COR-L47 (cell line): Measurements from ENCODE around the gene CFAP46.
"Not testable (repeated sequence)": the region's sequence is repeated elsewhere in the genome, so short reads cannot be mapped to it uniquely, and the experiment has no call there.

Experiments used
- DNase-seq: peaks from one replicate; lab custom pipeline; 2025; lab: John Stamatoyannopoulos, UW

CFAP46 gene

GRCh38 chr10:132979491-132980425 is 37.4 kb upstream of the CFAP46 start:
- DNase-seq, result no peak

- no peak for DNase-seq
Measured at GRCh38 chr10:132978542-132978941, 36.2 kb upstream of the CFAP46 start.

GRCh38 chr10:132977807-132978206 is 35.4 kb upstream of the CFAP46 start:
- no peak for DNase-seq

GRCh38 chr10:132977076-132977475 is 34.7 kb upstream of the CFAP46 start:
- no peak for DNase-seq

GRCh38 chr10:132975831-132976682 is 33.7 kb upstream of the CFAP46 start:
- DNase-seq, result no peak

GRCh38 chr10:132974886-132975830 is 32.8 kb upstream of the CFAP46 start:
- DNase-seq, result no peak

GRCh38 chr10:132974249-132974796 is 32.0 kb upstream of the CFAP46 start:
- DNase-seq, result no peak

- no peak for DNase-seq
Measured at GRCh38 chr10:132973903-132974241, 31.5 kb upstream of the CFAP46 start.

- no peak for DNase-seq
Measured at GRCh38 chr10:132972986-132973902, 30.9 kb upstream of the CFAP46 start.

GRCh38 chr10:132972149-132972985 is 30.0 kb upstream of the CFAP46 start:
- DNase-seq, result no peak

- no peak for DNase-seq
Measured at GRCh38 chr10:132971448-132972148, 29.2 kb upstream of the CFAP46 start.

GRCh38 chr10:132970641-132971438 is 28.5 kb upstream of the CFAP46 start:
- DNase-seq, result no peak

- DNase-seq, result no peak
Measured at GRCh38 chr10:132967540-132967939, 25.2 kb upstream of the CFAP46 start.

- no peak for DNase-seq
Measured at GRCh38 chr10:132965411-132966057, 23.2 kb upstream of the CFAP46 start.

GRCh38 chr10:132964707-132965410 is 22.5 kb upstream of the CFAP46 start:
- DNase-seq, result not testable (repeated sequence)

GRCh38 chr10:132964231-132964630 is 21.9 kb upstream of the CFAP46 start:
- no peak for DNase-seq

- DNase-seq, result no peak
Measured at GRCh38 chr10:132963430-132963960, 21.1 kb upstream of the CFAP46 start.
